Ishikawa (cell line): Measurements from ENCODE around the gene SLC22A13.

Experiments
- CEBPB ChIP-seq: IDR thresholded peaks from 2 replicates; pipeline ENCODE4 v1.6.1; 2012
- CREB1 ChIP-seq: IDR thresholded peaks from 2 replicates; pipeline ENCODE4 v1.6.1; 2012; ENCODE audit warnings: low read depth
- EGR1 ChIP-seq: IDR thresholded peaks from 2 replicates; pipeline ENCODE4 v1.6.1; 2012
- EP300 ChIP-seq: IDR thresholded peaks from 2 replicates; pipeline ENCODE4 v1.6.1; 2012; ENCODE audit warnings: borderline replicate concordance
- FOXM1 ChIP-seq: IDR thresholded peaks from 2 replicates; pipeline ENCODE4 v1.6.1; 2012; ENCODE audit warnings: low read depth, borderline replicate concordance
- NFIC ChIP-seq: IDR thresholded peaks from 2 replicates; pipeline ENCODE4 v1.6.1; 2012
- RAD21 ChIP-seq: IDR thresholded peaks from 2 replicates; pipeline ENCODE4 v1.6.1; 2012; ENCODE audit warnings: low read depth
- TAF1 ChIP-seq: IDR thresholded peaks from 2 replicates; pipeline ENCODE4 v1.6.1; 2012; ENCODE audit warnings: low read depth, mild to moderate bottlenecking
- TCF12 ChIP-seq: IDR thresholded peaks from 2 replicates; pipeline ENCODE4 v1.6.1; 2012; ENCODE audit warnings: low read depth
- TEAD4 ChIP-seq: IDR thresholded peaks from 2 replicates; pipeline ENCODE4 v1.6.1; 2012
- YY1 ChIP-seq: IDR thresholded peaks from 2 replicates; pipeline ENCODE4 v1.6.1; 2012; ENCODE audit warnings: low read depth
- ZBTB7A ChIP-seq: IDR thresholded peaks from 2 replicates; pipeline ENCODE4 v1.6.1; 2012; ENCODE audit warnings: low read depth
- TF ChIP-seq, protein P1 (sequence below): IDR thresholded peaks from 2 replicates; pipeline ENCODE4 v1.6.1; 2012
- TF ChIP-seq, protein P2 (sequence below): IDR thresholded peaks from 2 replicates; pipeline ENCODE4 v1.6.1; 2012
- TF ChIP-seq, protein P3 (sequence below): IDR thresholded peaks from 2 replicates; pipeline ENCODE4 v1.6.1; 2012; ENCODE audit warnings: low read depth, mild to moderate bottlenecking

The SLC22A13 gene

DNA sequence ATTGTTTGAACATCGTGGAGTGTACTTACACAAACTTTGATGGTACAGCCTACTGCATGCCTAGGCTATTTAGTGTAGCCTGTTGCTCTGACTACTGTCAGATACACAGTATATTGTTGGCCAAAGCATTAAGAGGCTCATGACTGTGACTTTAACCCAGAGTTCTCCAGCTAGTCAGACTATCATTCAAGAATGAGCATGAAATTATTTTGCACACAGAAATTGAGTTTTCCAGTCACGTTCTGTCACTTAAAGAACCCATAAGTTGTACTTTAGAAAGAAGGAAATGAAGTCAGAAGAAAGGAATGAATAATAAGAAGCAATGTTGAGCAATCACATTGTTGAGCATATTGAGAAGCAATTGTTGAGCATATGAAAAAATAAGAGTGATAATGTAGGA lies 37.6 kb upstream of the SLC22A13 start:
- TF ChIP-seq FOXM1 (no peak), CEBPB (peak; percentile 91), TCF12 (no peak), EGR1 (no peak)

DNA sequence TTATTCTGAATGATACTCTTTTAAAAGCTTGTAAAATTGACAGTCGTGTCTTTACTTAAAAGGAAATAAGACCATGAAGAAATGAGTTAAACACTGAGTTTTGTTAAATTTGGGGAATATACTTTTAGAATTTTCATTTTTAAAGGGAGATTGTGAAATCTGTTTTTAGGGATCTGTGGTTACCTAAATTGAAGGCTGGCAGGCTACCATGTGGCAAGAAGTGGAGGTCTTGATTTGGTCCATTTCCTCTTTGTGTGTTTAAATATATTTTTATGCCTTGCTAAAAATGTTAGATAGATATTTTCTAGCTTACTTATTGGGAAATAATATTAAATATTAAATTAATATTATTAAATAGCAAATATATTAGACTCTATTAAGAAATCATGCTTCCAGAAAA lies 36.6 kb upstream of the SLC22A13 start:
- TF ChIP-seq CEBPB (no peak), TEAD4 (no peak), EGR1 (no peak), TAF1 (no peak), TCF12 (no peak)
- TF ChIP-seq, protein P1, sequence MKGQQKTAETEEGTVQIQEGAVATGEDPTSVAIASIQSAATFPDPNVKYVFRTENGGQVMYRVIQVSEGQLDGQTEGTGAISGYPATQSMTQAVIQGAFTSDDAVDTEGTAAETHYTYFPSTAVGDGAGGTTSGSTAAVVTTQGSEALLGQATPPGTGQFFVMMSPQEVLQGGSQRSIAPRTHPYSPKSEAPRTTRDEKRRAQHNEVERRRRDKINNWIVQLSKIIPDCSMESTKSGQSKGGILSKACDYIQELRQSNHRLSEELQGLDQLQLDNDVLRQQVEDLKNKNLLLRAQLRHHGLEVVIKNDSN, result no peak

DNA sequence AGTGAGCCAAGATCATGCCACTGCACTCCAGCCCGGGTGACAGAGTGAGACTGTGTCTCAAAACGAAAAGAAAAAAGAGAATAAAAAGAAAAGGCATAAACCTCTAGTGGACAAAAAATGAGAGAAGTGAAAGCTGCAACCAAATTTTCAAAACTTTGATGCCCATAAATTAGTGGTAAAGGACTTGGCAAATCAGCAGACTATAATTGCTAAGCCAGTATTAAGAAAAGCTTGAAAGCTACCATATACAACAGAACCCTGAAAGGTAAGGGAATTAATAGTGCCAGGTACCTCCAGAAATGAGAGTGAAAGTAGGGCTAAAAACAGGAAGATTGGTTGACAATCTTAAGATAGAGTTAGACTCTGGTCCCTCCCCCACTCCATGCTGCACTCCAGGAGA lies 32.9 kb upstream of the SLC22A13 start:
- no peak for TF ChIP-seq NFIC
- no peak for TF ChIP-seq FOXM1
- no peak for TF ChIP-seq CREB1
- no peak for TF ChIP-seq RAD21

DNA sequence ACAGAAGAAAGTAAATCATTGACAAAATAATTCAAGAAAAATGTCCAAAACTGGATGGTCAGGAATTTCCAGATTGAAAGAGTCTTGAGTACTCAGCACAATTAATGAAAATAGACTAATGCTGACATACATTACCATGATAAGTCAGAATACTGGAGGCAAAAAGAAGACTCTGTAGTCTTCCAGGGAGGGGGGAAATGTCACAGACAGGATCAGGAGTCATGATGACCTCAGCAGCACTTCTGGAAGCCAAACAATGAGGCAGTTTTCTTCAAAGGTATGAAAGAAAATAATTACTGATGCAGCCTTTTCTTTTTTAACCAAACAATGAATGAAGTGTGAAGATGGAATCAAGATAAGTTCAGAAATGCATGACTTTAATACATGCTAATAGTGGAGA lies 30.1 kb upstream of the SLC22A13 start:
- TF ChIP-seq NFIC, result no peak
- TF ChIP-seq RAD21, result no peak
- no peak for TF ChIP-seq CEBPB
- TF ChIP-seq ZBTB7A, result no peak
- TF ChIP-seq TEAD4, result no peak
- no peak for TF ChIP-seq CREB1
- TF ChIP-seq, protein P1, result no peak
- no peak for TF ChIP-seq YY1
- no peak for TF ChIP-seq TCF12
- TF ChIP-seq, protein P2, sequence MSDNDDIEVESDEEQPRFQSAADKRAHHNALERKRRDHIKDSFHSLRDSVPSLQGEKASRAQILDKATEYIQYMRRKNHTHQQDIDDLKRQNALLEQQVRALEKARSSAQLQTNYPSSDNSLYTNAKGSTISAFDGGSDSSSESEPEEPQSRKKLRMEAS, result no peak

DNA sequence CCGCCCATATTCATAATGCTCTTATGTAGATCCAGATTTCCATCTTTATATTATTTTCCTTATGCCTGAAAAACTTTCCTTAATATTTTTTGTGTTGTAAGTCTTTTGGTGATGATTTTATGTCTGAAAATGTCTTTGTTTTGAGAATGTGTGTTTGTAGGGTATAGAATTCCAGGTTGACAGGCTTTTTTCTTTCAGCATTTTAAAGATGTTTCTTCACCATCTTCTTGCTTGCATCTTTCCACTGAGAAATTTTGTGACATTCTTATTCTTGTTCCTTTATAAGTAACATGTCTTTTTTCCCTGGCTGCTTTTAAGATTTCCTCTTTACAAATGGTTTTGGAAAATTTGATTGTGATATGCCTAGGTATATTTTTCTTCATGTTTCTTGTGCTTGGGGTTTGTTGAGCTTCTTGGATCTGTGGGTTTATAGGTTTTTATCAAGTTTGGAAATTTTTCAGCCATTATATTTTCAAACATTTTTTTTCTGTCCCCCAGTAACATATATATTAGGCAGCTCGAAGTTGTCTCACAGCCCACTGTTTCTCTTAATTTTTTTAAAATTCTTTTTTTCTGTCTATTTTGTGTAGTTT lies 27.1 kb upstream of the SLC22A13 start:
- no peak for TF ChIP-seq TAF1
- no peak for TF ChIP-seq NFIC
- no peak for TF ChIP-seq TCF12
- TF ChIP-seq, protein P1, result no peak
- TF ChIP-seq TEAD4, result no peak
- TF ChIP-seq, protein P3, sequence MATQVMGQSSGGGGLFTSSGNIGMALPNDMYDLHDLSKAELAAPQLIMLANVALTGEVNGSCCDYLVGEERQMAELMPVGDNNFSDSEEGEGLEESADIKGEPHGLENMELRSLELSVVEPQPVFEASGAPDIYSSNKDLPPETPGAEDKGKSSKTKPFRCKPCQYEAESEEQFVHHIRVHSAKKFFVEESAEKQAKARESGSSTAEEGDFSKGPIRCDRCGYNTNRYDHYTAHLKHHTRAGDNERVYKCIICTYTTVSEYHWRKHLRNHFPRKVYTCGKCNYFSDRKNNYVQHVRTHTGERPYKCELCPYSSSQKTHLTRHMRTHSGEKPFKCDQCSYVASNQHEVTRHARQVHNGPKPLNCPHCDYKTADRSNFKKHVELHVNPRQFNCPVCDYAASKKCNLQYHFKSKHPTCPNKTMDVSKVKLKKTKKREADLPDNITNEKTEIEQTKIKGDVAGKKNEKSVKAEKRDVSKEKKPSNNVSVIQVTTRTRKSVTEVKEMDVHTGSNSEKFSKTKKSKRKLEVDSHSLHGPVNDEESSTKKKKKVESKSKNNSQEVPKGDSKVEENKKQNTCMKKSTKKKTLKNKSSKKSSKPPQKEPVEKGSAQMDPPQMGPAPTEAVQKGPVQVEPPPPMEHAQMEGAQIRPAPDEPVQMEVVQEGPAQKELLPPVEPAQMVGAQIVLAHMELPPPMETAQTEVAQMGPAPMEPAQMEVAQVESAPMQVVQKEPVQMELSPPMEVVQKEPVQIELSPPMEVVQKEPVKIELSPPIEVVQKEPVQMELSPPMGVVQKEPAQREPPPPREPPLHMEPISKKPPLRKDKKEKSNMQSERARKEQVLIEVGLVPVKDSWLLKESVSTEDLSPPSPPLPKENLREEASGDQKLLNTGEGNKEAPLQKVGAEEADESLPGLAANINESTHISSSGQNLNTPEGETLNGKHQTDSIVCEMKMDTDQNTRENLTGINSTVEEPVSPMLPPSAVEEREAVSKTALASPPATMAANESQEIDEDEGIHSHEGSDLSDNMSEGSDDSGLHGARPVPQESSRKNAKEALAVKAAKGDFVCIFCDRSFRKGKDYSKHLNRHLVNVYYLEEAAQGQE, result no peak
- TF ChIP-seq CEBPB, result no peak
- TF ChIP-seq EGR1, result no peak
- TF ChIP-seq YY1, result no peak
- no peak for TF ChIP-seq EP300
- TF ChIP-seq ZBTB7A, result no peak
- TF ChIP-seq FOXM1, result no peak
- no peak for TF ChIP-seq CREB1
- TF ChIP-seq RAD21, result no peak
- TF ChIP-seq, protein P2, result no peak

DNA sequence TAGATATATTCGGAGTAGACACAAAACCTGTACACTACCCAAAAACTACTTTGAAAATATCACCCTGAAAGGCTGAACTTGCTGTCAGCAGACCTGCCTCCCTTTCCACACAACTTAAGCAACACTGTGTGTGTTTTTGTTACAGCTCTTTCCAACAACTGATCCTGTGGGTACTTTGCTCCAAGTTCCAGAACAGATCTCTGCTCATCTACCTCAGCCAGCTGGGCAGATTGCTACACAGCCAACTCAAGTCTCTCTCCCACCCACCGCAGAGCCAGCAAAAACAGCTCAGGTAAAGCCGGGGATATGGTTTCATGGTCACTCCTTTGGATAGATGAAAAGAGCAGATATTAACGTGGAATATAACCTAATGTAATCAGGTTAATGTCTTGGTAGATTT lies 19.7 kb upstream of the SLC22A13 start:
- TF ChIP-seq NFIC (no peak), TAF1 (no peak), ZBTB7A (no peak), EP300 (no peak), TEAD4 (no peak), YY1 (no peak), CREB1 (no peak), EGR1 (no peak), TCF12 (no peak)
- TF ChIP-seq, protein P1, result no peak
- TF ChIP-seq, protein P2, result no peak
- TF ChIP-seq, protein P3, result no peak
